WTC11 (cell line): ENCODE results near the gene ITGA5. TPM values are rescaled to one million over a fixed set of nuclear protein-coding genes. Genes with fewer than 3 reads are reported as not detected.

Experiments used
- ATAC-seq: fragments of 200-7000 bp; cut with Tn5 transposase; 2 replicates; pipeline ENCODE4 v1.10.0; 2021; ENCODE audit warnings: mild to moderate bottlenecking, moderate library complexity
- CTCF ChIA-PET: fragments of 300-600 bp; sonication (Branson Sonifier 250); formaldehyde crosslinking; loops from one replicate; lab custom pipeline; 2021; ENCODE audit warnings: antibody characterized with exemption; lab: Charles Lee
- POLR2A ChIA-PET: fragments of 350-600 bp; sonication (Branson Sonifier 250); formaldehyde crosslinking; loops from one replicate; lab custom pipeline; 2021; ENCODE audit warnings: antibody characterized with exemption; lab: Charles Lee
- DNase-seq: peaks from one replicate; pipeline ENCODE4 v3.0.0; 2021; ENCODE audit warnings: low spot score
- H3K27ac Mint-ChIP-seq: 2 replicates; pipeline ENCODE4 v1.8.0; 2021; ENCODE audit warnings: mixed read lengths
- H3K27me3 Mint-ChIP-seq: 2 replicates; pipeline ENCODE4 v1.8.0; 2021; ENCODE audit warnings: low read depth, mild to moderate bottlenecking, moderate library complexity, mixed read lengths
- H3K36me3 Mint-ChIP-seq: 2 replicates; pipeline ENCODE4 v1.8.0; 2021; ENCODE audit warnings: mixed read lengths
- H3K4me1 Mint-ChIP-seq: 2 replicates; pipeline ENCODE4 v1.8.0; 2022; ENCODE audit warnings: mixed read lengths
- H3K4me3 Mint-ChIP-seq: 2 replicates; pipeline ENCODE4 v1.8.0; 2021; ENCODE audit warnings: mild to moderate bottlenecking, moderate library complexity, mixed read lengths
- H3K9me3 Mint-ChIP-seq: 2 replicates; pipeline ENCODE4 v1.8.0; 2021; ENCODE audit warnings: mixed read lengths
- CBFB ChIP-seq: sonication (generic); formaldehyde crosslinking; IDR thresholded peaks from 2 replicates; pipeline ENCODE4 v1.8.1; 2022; ENCODE audit warnings: mild to moderate bottlenecking, low read depth, missing genetic modification reagents
- CREM ChIP-seq: sonication (generic); formaldehyde crosslinking; IDR thresholded peaks from 2 replicates; pipeline ENCODE4 v1.8.1; 2022; ENCODE audit warnings: mild to moderate bottlenecking, missing genetic modification reagents, moderate library complexity
- E2F1 ChIP-seq: sonication (generic); formaldehyde crosslinking; IDR thresholded peaks from 2 replicates; pipeline ENCODE4 v1.8.0; 2022; ENCODE audit warnings: mild to moderate bottlenecking, missing genetic modification reagents
- E2F4 ChIP-seq: sonication (generic); formaldehyde crosslinking; IDR thresholded peaks from 2 replicates; pipeline ENCODE4 v1.8.1; 2022; ENCODE audit warnings: low read depth, mild to moderate bottlenecking, moderate library complexity, missing genetic modification reagents, borderline replicate concordance
- ETV6 ChIP-seq: sonication (generic); formaldehyde crosslinking; IDR thresholded peaks from 2 replicates; pipeline ENCODE4 v1.8.1; 2022; ENCODE audit warnings: mild to moderate bottlenecking, missing genetic modification reagents
- FOXK1 ChIP-seq: sonication (generic); formaldehyde crosslinking; IDR thresholded peaks from 2 replicates; pipeline ENCODE4 v1.8.0; 2022; ENCODE audit warnings: mild to moderate bottlenecking, moderate library complexity, missing genetic modification reagents
- FOXP1 ChIP-seq: sonication (generic); formaldehyde crosslinking; IDR thresholded peaks from 2 replicates; pipeline ENCODE4 v1.8.0; 2022; ENCODE audit warnings: missing genetic modification reagents, mild to moderate bottlenecking, moderate library complexity, borderline replicate concordance
- GABPB1 ChIP-seq: sonication (generic); formaldehyde crosslinking; IDR thresholded peaks from 2 replicates; pipeline ENCODE4 v1.8.1; 2023; ENCODE audit warnings: mild to moderate bottlenecking, missing genetic modification reagents
- GTF2I ChIP-seq: fragments of 250-450 bp; sonication (Bioruptor Pico); conservative IDR thresholded peaks from 2 replicates; pipeline ENCODE4 v1.4.0; 2021; ENCODE audit warnings: mild to moderate bottlenecking
- NFE2L1 ChIP-seq: sonication (generic); formaldehyde crosslinking; IDR thresholded peaks from 2 replicates; pipeline ENCODE4 v1.8.1; 2023; ENCODE audit warnings: missing genetic modification reagents
- NFYB ChIP-seq: sonication (generic); formaldehyde crosslinking; conservative IDR thresholded peaks from 2 replicates; pipeline ENCODE4 v1.8.0; 2022; ENCODE audit warnings: low read depth, missing genetic modification reagents
- OVOL2 ChIP-seq: fragments of 250-450 bp; sonication (Bioruptor Pico); IDR thresholded peaks from 2 replicates; pipeline ENCODE4 v1.9.0; 2021; ENCODE audit warnings: mild to moderate bottlenecking, borderline replicate concordance
- PRRX2 ChIP-seq: fragments of 250-450 bp; sonication (Bioruptor Pico); IDR thresholded peaks from 2 replicates; pipeline ENCODE4 v1.8.0; 2021; ENCODE audit warnings: mild to moderate bottlenecking
- SMAD3 ChIP-seq: sonication (generic); formaldehyde crosslinking; IDR thresholded peaks from 2 replicates; pipeline ENCODE4 v1.8.0; 2022; ENCODE audit warnings: missing genetic modification reagents, mild to moderate bottlenecking, borderline replicate concordance
- STAT6 ChIP-seq: sonication (generic); formaldehyde crosslinking; conservative IDR thresholded peaks from 2 replicates; pipeline ENCODE4 v1.8.1; 2023; ENCODE audit warnings: mild to moderate bottlenecking, low read depth, missing genetic modification reagents, moderate library complexity
- TCF7 ChIP-seq: sonication (generic); formaldehyde crosslinking; IDR thresholded peaks from 2 replicates; pipeline ENCODE4 v1.8.0; 2022; ENCODE audit warnings: mild to moderate bottlenecking, low read depth, missing genetic modification reagents, moderate library complexity
- ZNF121 ChIP-seq: sonication (generic); formaldehyde crosslinking; IDR thresholded peaks from 2 replicates; pipeline ENCODE4 v1.8.0; 2023; ENCODE audit warnings: missing genetic modification reagents
- ZNF138 ChIP-seq: sonication (generic); formaldehyde crosslinking; conservative IDR thresholded peaks from 2 replicates; pipeline ENCODE4 v1.8.1; 2022; ENCODE audit warnings: mild to moderate bottlenecking, moderate library complexity, missing genetic modification reagents
- ZNF219 ChIP-seq: sonication (generic); formaldehyde crosslinking; IDR thresholded peaks from 2 replicates; pipeline ENCODE4 v1.8.0; 2023; ENCODE audit warnings: missing genetic modification reagents, mild to moderate bottlenecking, borderline replicate concordance
- total RNA-seq: library from RNA; stranded (reverse); gene quantifications from 3 replicates; pipeline ENCODE4 v1.2.3, GENCODE V29; 2021
- TF ChIP-seq, protein P1 (sequence below): sonication (generic); formaldehyde crosslinking; IDR thresholded peaks from 2 replicates; pipeline ENCODE4 v1.8.0; 2022; ENCODE audit warnings: mild to moderate bottlenecking, missing genetic modification reagents
- TF ChIP-seq, protein P2 (sequence below): fragments of 250-450 bp; sonication (Bioruptor Pico); conservative IDR thresholded peaks from 2 replicates; pipeline ENCODE4 v1.9.0; 2021; ENCODE audit warnings: mild to moderate bottlenecking
- TF ChIP-seq, protein P3 (sequence below): fragments of 250-450 bp; sonication (Bioruptor Pico); IDR thresholded peaks from 2 replicates; pipeline ENCODE4 v1.9.0; 2021; ENCODE audit warnings: mild to moderate bottlenecking

Gene ITGA5
- total RNA-seq, 1 experiment from 2014 or later = 21.9 TPM

- H3K36me3 Mint-ChIP-seq = no peaks in the 10 kb centered on the region
- H3K27me3 Mint-ChIP-seq = peaks cover 78% of the 10 kb centered on the region
- H3K27ac Mint-ChIP-seq = no peak overlapping the region
- peaks cover 43% of the 10 kb centered on the region for H3K4me1 Mint-ChIP-seq
- CTCF ChIA-PET = interaction anchor here (2.1 to 7.7 kb wide), 3 partner anchors 18 to 42 kb away, joined by 10 to 109 read pairs (median 13); no protein-coding TSS in a partner anchor
- DNase-seq = peak; percentile 6
- ATAC-seq = no peak
- H3K4me3 Mint-ChIP-seq = no peak overlapping the region
- no peaks in the 10 kb centered on the region for H3K9me3 Mint-ChIP-seq
- POLR2A ChIA-PET = interaction anchor here (0.8 to 1.0 kb wide), 2 partner anchors 11 to 30 kb away, joined by 3 to 6 read pairs; no protein-coding TSS in a partner anchor
- TF ChIP-seq, protein P1, sequence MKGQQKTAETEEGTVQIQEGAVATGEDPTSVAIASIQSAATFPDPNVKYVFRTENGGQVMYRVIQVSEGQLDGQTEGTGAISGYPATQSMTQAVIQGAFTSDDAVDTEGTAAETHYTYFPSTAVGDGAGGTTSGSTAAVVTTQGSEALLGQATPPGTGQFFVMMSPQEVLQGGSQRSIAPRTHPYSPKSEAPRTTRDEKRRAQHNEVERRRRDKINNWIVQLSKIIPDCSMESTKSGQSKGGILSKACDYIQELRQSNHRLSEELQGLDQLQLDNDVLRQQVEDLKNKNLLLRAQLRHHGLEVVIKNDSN (CRISPR knock-in tag) = no peak
- TF ChIP-seq SMAD3 (CRISPR knock-in tag) = no peak
- TF ChIP-seq OVOL2 = no peak
- no peak for TF ChIP-seq FOXP1
- TF ChIP-seq ZNF121 (CRISPR knock-in tag) = no peak
- no peak for TF ChIP-seq GABPB1 (CRISPR knock-in tag)
- TF ChIP-seq ZNF219 (CRISPR knock-in tag) = no peak
- no peak for TF ChIP-seq CBFB (CRISPR knock-in tag)
- TF ChIP-seq ETV6 = no peak
- TF ChIP-seq CREM (CRISPR knock-in tag) = no peak
- TF ChIP-seq, all 79 proteins: peak for 0
Measured at GRCh38 chr12:54421175-54421878, 2.3 kb upstream of the ITGA5 start.

- ChIA-PET CTCF (interaction anchor here (0.7 to 7.7 kb wide), 4 partner anchors 18 to 389 kb away, joined by 4 to 109 read pairs (median 12); no protein-coding TSS in a partner anchor), POLR2A (interaction anchor here (0.7 to 1.0 kb wide), 3 partner anchors 7 to 31 kb away, joined by 3 to 6 read pairs (median 5); no protein-coding TSS in a partner anchor)
- peaks cover 38% of the 10 kb centered on the region for H3K4me1 Mint-ChIP-seq
- no peaks in the 10 kb centered on the region for H3K36me3 Mint-ChIP-seq
- TF ChIP-seq ZNF121 (CRISPR knock-in tag) = no peak
- TF ChIP-seq FOXK1 (CRISPR knock-in tag) = no peak
- TF ChIP-seq, protein P2, sequence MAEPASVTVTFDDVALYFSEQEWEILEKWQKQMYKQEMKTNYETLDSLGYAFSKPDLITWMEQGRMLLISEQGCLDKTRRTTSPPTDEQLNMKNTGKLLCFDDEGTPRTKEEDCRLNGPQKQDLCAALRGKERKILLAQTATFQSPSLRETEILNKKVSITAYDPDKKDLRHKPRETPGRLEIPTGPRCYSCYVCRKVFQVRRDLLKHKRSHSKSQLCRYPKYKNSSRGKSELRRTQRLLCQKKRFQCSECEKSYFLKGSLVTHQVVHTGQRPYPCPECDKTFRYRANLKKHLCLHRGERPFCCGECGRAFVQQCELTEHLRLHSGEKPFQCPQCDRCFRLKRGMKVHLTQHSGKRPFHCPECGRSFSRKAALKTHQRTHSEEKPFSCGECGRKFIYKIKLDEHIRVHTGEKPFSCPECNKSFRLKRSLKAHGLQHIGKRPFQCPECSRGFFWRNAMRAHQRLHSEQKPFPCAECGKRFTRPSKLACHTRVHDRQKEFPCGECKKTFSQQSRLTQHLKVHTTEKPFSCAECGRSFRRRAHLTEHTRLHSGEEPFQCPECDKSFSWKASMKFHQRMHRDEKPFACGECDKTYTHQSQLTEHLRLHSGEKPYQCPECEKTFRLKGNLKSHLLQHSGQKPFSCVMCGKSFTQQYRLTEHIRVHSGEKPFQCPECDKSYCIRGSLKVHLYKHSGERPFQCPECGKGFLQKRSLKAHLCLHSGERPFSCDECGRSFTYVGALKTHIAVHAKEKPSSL (CRISPR knock-in tag) = no peak
- no peak for TF ChIP-seq E2F1 (CRISPR knock-in tag)
- no peak for TF ChIP-seq ZNF138 (CRISPR knock-in tag)
- peak overlapping the region; percentile 84; the same call in 1 of the 2 replicates for H3K4me3 Mint-ChIP-seq
- ATAC-seq (no peak), DNase-seq (no peak)
- H3K9me3 Mint-ChIP-seq = no peaks in the 10 kb centered on the region
- peak overlapping the region; percentile 48; the same call in 1 of the 2 replicates for H3K27ac Mint-ChIP-seq
- peaks cover 76% of the 10 kb centered on the region for H3K27me3 Mint-ChIP-seq
Measured at GRCh38 chr12:54420766-54421144, 1.7 kb upstream of the ITGA5 start.

- peak; percentile 7 for ATAC-seq
- H3K27ac Mint-ChIP-seq = no peak overlapping the region
- peak; percentile 42 for DNase-seq
- peaks cover 34% of the 10 kb centered on the region for H3K4me1 Mint-ChIP-seq
- no peaks in the 10 kb centered on the region for H3K9me3 Mint-ChIP-seq
- peak overlapping the region; percentile 84 for H3K4me3 Mint-ChIP-seq
- no peaks in the 10 kb centered on the region for H3K36me3 Mint-ChIP-seq
- peaks cover 60% of the 10 kb centered on the region for H3K27me3 Mint-ChIP-seq
- ChIA-PET POLR2A (interaction anchor here (0.7 to 1.5 kb wide), 5 partner anchors 13 to 160 kb away, joined by 3 to 5 read pairs (median 3); no protein-coding TSS in a partner anchor), CTCF (interaction anchor here (0.7 to 7.7 kb wide), 13 partner anchors 9 to 159 kb away, joined by 3 to 109 read pairs (median 7); partner anchors contain the start of gene COPZ1)
- TF ChIP-seq STAT6 (no peak), FOXK1 (CRISPR knock-in tag) (no peak), NFYB (CRISPR knock-in tag) (no peak), NFE2L1 (CRISPR knock-in tag) (no peak), PRRX2 (CRISPR knock-in tag) (no peak), TCF7 (CRISPR knock-in tag) (no peak), E2F4 (CRISPR knock-in tag) (no peak), FOXP1 (no peak), GTF2I (CRISPR knock-in tag) (no peak)
- TF ChIP-seq, protein P3, sequence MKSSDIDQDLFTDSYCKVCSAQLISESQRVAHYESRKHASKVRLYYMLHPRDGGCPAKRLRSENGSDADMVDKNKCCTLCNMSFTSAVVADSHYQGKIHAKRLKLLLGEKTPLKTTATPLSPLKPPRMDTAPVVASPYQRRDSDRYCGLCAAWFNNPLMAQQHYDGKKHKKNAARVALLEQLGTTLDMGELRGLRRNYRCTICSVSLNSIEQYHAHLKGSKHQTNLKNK = no peak
Measured at GRCh38 chr12:54418441-54419087, 502 bp downstream of the ITGA5 start.
